ENCODE data around the gene DCAF6.

- TF ChIP-seq, protein P1, sequence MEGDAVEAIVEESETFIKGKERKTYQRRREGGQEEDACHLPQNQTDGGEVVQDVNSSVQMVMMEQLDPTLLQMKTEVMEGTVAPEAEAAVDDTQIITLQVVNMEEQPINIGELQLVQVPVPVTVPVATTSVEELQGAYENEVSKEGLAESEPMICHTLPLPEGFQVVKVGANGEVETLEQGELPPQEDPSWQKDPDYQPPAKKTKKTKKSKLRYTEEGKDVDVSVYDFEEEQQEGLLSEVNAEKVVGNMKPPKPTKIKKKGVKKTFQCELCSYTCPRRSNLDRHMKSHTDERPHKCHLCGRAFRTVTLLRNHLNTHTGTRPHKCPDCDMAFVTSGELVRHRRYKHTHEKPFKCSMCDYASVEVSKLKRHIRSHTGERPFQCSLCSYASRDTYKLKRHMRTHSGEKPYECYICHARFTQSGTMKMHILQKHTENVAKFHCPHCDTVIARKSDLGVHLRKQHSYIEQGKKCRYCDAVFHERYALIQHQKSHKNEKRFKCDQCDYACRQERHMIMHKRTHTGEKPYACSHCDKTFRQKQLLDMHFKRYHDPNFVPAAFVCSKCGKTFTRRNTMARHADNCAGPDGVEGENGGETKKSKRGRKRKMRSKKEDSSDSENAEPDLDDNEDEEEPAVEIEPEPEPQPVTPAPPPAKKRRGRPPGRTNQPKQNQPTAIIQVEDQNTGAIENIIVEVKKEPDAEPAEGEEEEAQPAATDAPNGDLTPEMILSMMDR (IDR thresholded peaks at IDR 0.05; ENCODE audit: insufficient read depth, low read length) = no peak
- no peak for TF ChIP-seq POLR2AphosphoS5 (IDR thresholded peaks at IDR 0.05; ENCODE audit: low read depth)
Measured at GRCh38 chr1:168088511-168089325, 152.2 kb downstream of the DCAF6 start.
